ENCODE results near the gene PTX4. TPM values are rescaled to one million over a fixed set of nuclear protein-coding genes. Genes with fewer than 3 reads are reported as not detected.

The PTX4 gene
- total RNA-seq, 8 experiments from 2014 or later, result 0.11 to 0.46 (median 0.16) TPM; not detected in 4

- ATAC-seq (replicated peaks in 6 of 8), result no peak
- Histone ChIP-seq H3K4me3 (no peak overlapping the region), H3K4me1 (replicated peaks in 1 of 2) (no peaks in the 10 kb centered on the region), H3K27ac (no peak overlapping the region)
- WGBS, 10 experiments, result 60 to 93% (median 73%) methylated on average over 1 to 6 of the region's 27 CpGs; no CpG with 5 or more reads in 5 of the 10 experiments
- in situ Hi-C loops (cut with MboI; ENCODE audit: low pct_unique_long_range_greater_than_20kb in 2 of 9, low sequenced_read_pairs in 9 of 9, unreplicated experiment in 9 of 9), result no loop called here
Measured at GRCh38 chr16:1530349-1530882, 41.7 kb upstream of the PTX4 start.

- 83 to 100% (median 93%) methylated on average over 1 to 10 of the region's 29 CpGs; no CpG with 5 or more reads in 6 of the 10 experiments for WGBS, 10 experiments
- in situ Hi-C loops (cut with MboI; ENCODE audit: low pct_unique_long_range_greater_than_20kb in 2 of 9, low sequenced_read_pairs in 9 of 9, unreplicated experiment in 9 of 9), result no loop called here
- Histone ChIP-seq H3K4me1 (replicated peaks in 1 of 2) (no peaks in the 10 kb centered on the region), H3K27ac (no peak overlapping the region), H3K4me3 (no peak overlapping the region)
- no peak for ATAC-seq (replicated peaks in 6 of 8)
Measured at GRCh38 chr16:1528921-1529537, 40.3 kb upstream of the PTX4 start.

GRCh38 chr16:1527836-1528811 lies 39.4 kb upstream of the PTX4 start:
- H3K4me1 ChIP-seq (replicated peaks in 1 of 2), result no peaks in the 10 kb centered on the region
- H3K4me3 ChIP-seq, result no peak overlapping the region
- in situ Hi-C loops (cut with MboI; ENCODE audit: low pct_unique_long_range_greater_than_20kb in 2 of 9, low sequenced_read_pairs in 9 of 9, unreplicated experiment in 9 of 9), result no loop called here
- WGBS, 10 experiments, result 50 to 97% (median 86%) methylated on average over 2 to 14 of the region's 42 CpGs; no CpG with 5 or more reads in 7 of the 10 experiments
- H3K27ac ChIP-seq, result no peak overlapping the region
- peak in 1 of 8 experiments; percentile 13 for ATAC-seq (replicated peaks in 6 of 8)

- in situ Hi-C loops (cut with MboI; ENCODE audit: low pct_unique_long_range_greater_than_20kb in 2 of 9, low sequenced_read_pairs in 9 of 9, unreplicated experiment in 9 of 9), result no loop called here
- no peak for ATAC-seq (replicated peaks in 6 of 8)
- WGBS, 10 experiments, result 66 to 100% (median 84%) methylated on average over 1 to 9 of the region's 38 CpGs; no CpG with 5 or more reads in 5 of the 10 experiments
Measured at GRCh38 chr16:1526608-1527555, 38.1 kb upstream of the PTX4 start.

GRCh38 chr16:1525871-1526607 lies 37.3 kb upstream of the PTX4 start:
- WGBS, 10 experiments, result 100% methylated on average over 2 of the region's 44 CpGs; no CpG with 5 or more reads in 9 of the 10 experiments
- no peak overlapping the region for H3K4me3 ChIP-seq
- no peak for ATAC-seq (replicated peaks in 6 of 8)
- no peak overlapping the region for H3K27ac ChIP-seq
- no peaks in the 10 kb centered on the region for H3K4me1 ChIP-seq (replicated peaks in 1 of 2)
- in situ Hi-C loops (cut with MboI; ENCODE audit: low pct_unique_long_range_greater_than_20kb in 2 of 9, low sequenced_read_pairs in 9 of 9, unreplicated experiment in 9 of 9), result no loop called here

More at GRCh38 chr16:1526608-1527555, 38.1 kb upstream of the PTX4 start:
- H3K4me1 ChIP-seq (replicated peaks in 1 of 2), result no peaks in the 10 kb centered on the region
- no peak overlapping the region for H3K4me3 ChIP-seq
- no peak overlapping the region for H3K27ac ChIP-seq

- H3K4me1 ChIP-seq (replicated peaks in 1 of 2), result no peaks in the 10 kb centered on the region
- no peak overlapping the region for H3K4me3 ChIP-seq
- ATAC-seq (replicated peaks in 6 of 8), result no peak
- WGBS, 10 experiments, result 80 to 100% methylated on average over 2 to 3 of the region's 26 CpGs; no CpG with 5 or more reads in 8 of the 10 experiments
- in situ Hi-C loops (cut with MboI; ENCODE audit: low pct_unique_long_range_greater_than_20kb in 2 of 9, low sequenced_read_pairs in 9 of 9, unreplicated experiment in 9 of 9), result no loop called here
- no peak overlapping the region for H3K27ac ChIP-seq
Measured at GRCh38 chr16:1524366-1524765, 35.6 kb upstream of the PTX4 start.

- H3K4me1 ChIP-seq (replicated peaks in 1 of 2), result no peaks in the 10 kb centered on the region
- no peak for ATAC-seq (replicated peaks in 6 of 8)
- in situ Hi-C loops (cut with MboI; ENCODE audit: low pct_unique_long_range_greater_than_20kb in 2 of 9, low sequenced_read_pairs in 9 of 9, unreplicated experiment in 9 of 9), result no loop called here
- WGBS, 10 experiments, result 40 to 100% (median 60%) methylated on average over 1 to 5 of the region's 30 CpGs; no CpG with 5 or more reads in 5 of the 10 experiments
- H3K4me3 ChIP-seq, result no peak overlapping the region
- H3K27ac ChIP-seq, result no peak overlapping the region
Measured at GRCh38 chr16:1523581-1524245, 35.0 kb upstream of the PTX4 start.

- no peaks in the 10 kb centered on the region for H3K4me1 ChIP-seq (replicated peaks in 1 of 2)
- in situ Hi-C loops (cut with MboI; ENCODE audit: low pct_unique_long_range_greater_than_20kb in 2 of 9, low sequenced_read_pairs in 9 of 9, unreplicated experiment in 9 of 9), result no loop called here
- ATAC-seq (replicated peaks in 6 of 8), result no peak
- H3K27ac ChIP-seq, result no peak overlapping the region
- H3K4me3 ChIP-seq, result no peak overlapping the region
- 60 to 100% (median 93%) methylated on average over 1 to 6 of the region's 19 CpGs; no CpG with 5 or more reads in 5 of the 10 experiments for WGBS, 10 experiments
Measured at GRCh38 chr16:1520461-1520860, 31.7 kb upstream of the PTX4 start.

- in situ Hi-C loops (cut with MboI; ENCODE audit: low pct_unique_long_range_greater_than_20kb in 2 of 9, low sequenced_read_pairs in 9 of 9, unreplicated experiment in 9 of 9), result no loop called here
- no peak overlapping the region for H3K4me3 ChIP-seq
Measured at GRCh38 chr16:1519831-1520230, 31.1 kb upstream of the PTX4 start.

GRCh38 chr16:1518626-1519135 lies 29.9 kb upstream of the PTX4 start:
- 77 to 100% (median 90%) methylated on average over 1 to 5 of the region's 16 CpGs; no CpG with 5 or more reads in 6 of the 10 experiments for WGBS, 10 experiments

More at GRCh38 chr16:1519831-1520230, 31.1 kb upstream of the PTX4 start:
- Histone ChIP-seq H3K27ac (no peak overlapping the region), H3K4me1 (replicated peaks in 1 of 2) (no peaks in the 10 kb centered on the region)
- peak in 1 of 8 experiments; percentile 9 for ATAC-seq (replicated peaks in 6 of 8)
- WGBS, 10 experiments, result 52 to 100% (median 95%) methylated on average over 1 to 5 of the region's 17 CpGs; no CpG with 5 or more reads in 3 of the 10 experiments

GRCh38 chr16:1514507-1514906 lies 25.8 kb upstream of the PTX4 start:
- in situ Hi-C loops (cut with MboI; ENCODE audit: low pct_unique_long_range_greater_than_20kb in 2 of 9, low sequenced_read_pairs in 9 of 9, unreplicated experiment in 9 of 9), result no loop called here
- H3K27ac ChIP-seq, result no peak overlapping the region
- WGBS, 10 experiments, result 10 to 100% (median 96%) methylated on average over 1 to 3 of the region's 3 CpGs; no CpG with 5 or more reads in 1 of the 10 experiments
- ATAC-seq (replicated peaks in 6 of 8), result no peak
- peaks cover 0 to 6% of the 10 kb centered on the region in 2 donors for H3K4me1 ChIP-seq (replicated peaks in 1 of 2)
- no peak overlapping the region for H3K4me3 ChIP-seq

More at GRCh38 chr16:1518626-1519135, 29.9 kb upstream of the PTX4 start:
- in situ Hi-C loops (cut with MboI; ENCODE audit: low pct_unique_long_range_greater_than_20kb in 2 of 9, low sequenced_read_pairs in 9 of 9, unreplicated experiment in 9 of 9), result no loop called here
- peak in 2 of 8 experiments; percentile 15 to 29 for ATAC-seq (replicated peaks in 6 of 8)
- H3K27ac ChIP-seq, result no peak overlapping the region
- no peaks in the 10 kb centered on the region for H3K4me1 ChIP-seq (replicated peaks in 1 of 2)
- no peak overlapping the region for H3K4me3 ChIP-seq
